A673 (cell line): ENCODE measurements around the gene CMPK1. TPM values are rescaled to one million over a fixed set of nuclear protein-coding genes. Genes with fewer than 3 reads are reported as not detected.

ENCODE experiments used
- BruUV-seq: library from RNA; stranded (reverse); fragments of 400-500 nt; replicated peaks from 2 replicates; lab custom pipeline; 2021; lab: Mats Ljungman, UMichigan
- CTCF ChIA-PET: fragments of 300-600 bp; sonication (Branson Sonifier 250); formaldehyde crosslinking; loops from one replicate; lab custom pipeline; 2022; ENCODE audit warnings: antibody characterized with exemption; lab: Charles Lee
- POLR2A ChIA-PET: fragments of 300-600 bp; sonication (Branson Sonifier 250); formaldehyde crosslinking; loops from one replicate; lab custom pipeline; 2022; ENCODE audit warnings: antibody characterized with exemption; ENCODE audit not compliant: low non-redundant PET; lab: Charles Lee
- DNase-seq: peaks from one replicate; pipeline ENCODE4 v3.0.0-alpha.2; 2015; ENCODE audit warnings: low spot score
- H3K27ac ChIP-seq: fragments of 200-600 bp; sonication (generic); 2 replicates; pipeline ENCODE4 v1.5.1; 2016; ENCODE audit warnings: mixed run types, low read depth, mild to moderate bottlenecking, mixed read lengths, antibody characterized with exemption, low read length; ENCODE audit not compliant: poor library complexity, severe bottlenecking
- H3K27me3 ChIP-seq: fragments of 200-600 bp; sonication (generic); replicated peaks from 2 replicates; pipeline ENCODE4 v1.6.1; 2017; ENCODE audit warnings: mixed run types, low read depth, mild to moderate bottlenecking, mixed read lengths, antibody characterized with exemption, low read length; ENCODE audit not compliant: insufficient read depth, poor library complexity
- H3K36me3 ChIP-seq: fragments of 200-600 bp; sonication (generic); 2 replicates; pipeline ENCODE4 v1.6.1; 2016; ENCODE audit warnings: mixed run types, mild to moderate bottlenecking, mixed read lengths, antibody characterized with exemption, low read length; ENCODE audit not compliant: insufficient read depth, poor library complexity, severe bottlenecking
- H3K4me1 ChIP-seq: fragments of 200-600 bp; sonication (generic); 2 replicates; pipeline ENCODE4 v1.6.1; 2017; ENCODE audit warnings: mixed run types, mild to moderate bottlenecking, mixed read lengths, antibody characterized with exemption, low read length; ENCODE audit not compliant: insufficient read depth, poor library complexity, severe bottlenecking
- H3K4me3 ChIP-seq: fragments of 200-600 bp; sonication (generic); 2 replicates; pipeline ENCODE4 v1.5.1; 2016; ENCODE audit warnings: low read depth, mixed run types, mild to moderate bottlenecking, mixed read lengths, low read length; ENCODE audit not compliant: poor library complexity, severe bottlenecking
- H3K9me3 ChIP-seq: fragments of 200-600 bp; sonication (generic); 2 replicates; pipeline ENCODE4 v1.6.1; 2016; ENCODE audit warnings: mixed run types, low read depth, mild to moderate bottlenecking, mixed read lengths, antibody characterized with exemption, low read length; ENCODE audit not compliant: poor library complexity, severe bottlenecking
- EZH2 ChIP-seq: fragments of 200-600 bp; sonication (generic); IDR thresholded peaks from 2 replicates; pipeline ENCODE4 v1.6.1; 2017; ENCODE audit warnings: borderline replicate concordance, low read depth, mild to moderate bottlenecking, mixed read lengths, antibody characterized with exemption, low read length; ENCODE audit not compliant: poor library complexity, severe bottlenecking
- intact Hi-C: fragments of 100-400 bp; cut with micrococcal nuclease; formaldehyde crosslinking; loops from one replicate; pipeline ENCODE4 v1.10.0; 2022; ENCODE audit not compliant: unreplicated experiment
- total RNA-seq: library from RNA; stranded (reverse); gene quantifications from 2 replicates; pipeline ENCODE4 v1.2.3, GENCODE V29; 2021
- TF ChIP-seq, protein P1 (sequence below): fragments of 300-800, 200-600 bp; sonication (generic); conservative IDR thresholded peaks from 2 replicates; pipeline ENCODE4 v1.5.1; 2017; ENCODE audit warnings: low read depth, mild to moderate bottlenecking, antibody characterized with exemption, low read length, moderate library complexity, mixed read lengths

CMPK1 gene
- total RNA-seq, 1 experiment from 2014 or later, result 69.4 TPM

GRCh38 chr1:47347735-47348134 is 14.1 kb downstream of the CMPK1 start:
- no peak for DNase-seq
- POLR2A ChIA-PET, result no interaction called here
- H3K27me3 ChIP-seq, result no peaks in the 10 kb centered on the region
- H3K4me3 ChIP-seq, result no peak overlapping the region
- intact Hi-C loops, result no loop called here
- no peaks in the 10 kb centered on the region for H3K4me1 ChIP-seq
- no TSS peak for BruUV-seq
- H3K9me3 ChIP-seq, result no peaks in the 10 kb centered on the region
- CTCF ChIA-PET, result no interaction called here
- no peak overlapping the region for H3K27ac ChIP-seq
- no peaks in the 10 kb centered on the region for H3K36me3 ChIP-seq
- TF ChIP-seq, protein P1, sequence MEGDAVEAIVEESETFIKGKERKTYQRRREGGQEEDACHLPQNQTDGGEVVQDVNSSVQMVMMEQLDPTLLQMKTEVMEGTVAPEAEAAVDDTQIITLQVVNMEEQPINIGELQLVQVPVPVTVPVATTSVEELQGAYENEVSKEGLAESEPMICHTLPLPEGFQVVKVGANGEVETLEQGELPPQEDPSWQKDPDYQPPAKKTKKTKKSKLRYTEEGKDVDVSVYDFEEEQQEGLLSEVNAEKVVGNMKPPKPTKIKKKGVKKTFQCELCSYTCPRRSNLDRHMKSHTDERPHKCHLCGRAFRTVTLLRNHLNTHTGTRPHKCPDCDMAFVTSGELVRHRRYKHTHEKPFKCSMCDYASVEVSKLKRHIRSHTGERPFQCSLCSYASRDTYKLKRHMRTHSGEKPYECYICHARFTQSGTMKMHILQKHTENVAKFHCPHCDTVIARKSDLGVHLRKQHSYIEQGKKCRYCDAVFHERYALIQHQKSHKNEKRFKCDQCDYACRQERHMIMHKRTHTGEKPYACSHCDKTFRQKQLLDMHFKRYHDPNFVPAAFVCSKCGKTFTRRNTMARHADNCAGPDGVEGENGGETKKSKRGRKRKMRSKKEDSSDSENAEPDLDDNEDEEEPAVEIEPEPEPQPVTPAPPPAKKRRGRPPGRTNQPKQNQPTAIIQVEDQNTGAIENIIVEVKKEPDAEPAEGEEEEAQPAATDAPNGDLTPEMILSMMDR, result no peak
- no peak for TF ChIP-seq EZH2

GRCh38 chr1:47348246-47348645 is 14.7 kb downstream of the CMPK1 start:
- Histone ChIP-seq H3K36me3 (no peaks in the 10 kb centered on the region), H3K27me3 (no peaks in the 10 kb centered on the region), H3K27ac (no peak overlapping the region), H3K4me1 (no peaks in the 10 kb centered on the region), H3K9me3 (no peaks in the 10 kb centered on the region), H3K4me3 (no peak overlapping the region)
- BruUV-seq, result no TSS peak
- CTCF ChIA-PET, result no interaction called here
- intact Hi-C loops, result no loop called here
- POLR2A ChIA-PET, result no interaction called here
- DNase-seq, result no peak
- TF ChIP-seq, protein P1, result no peak
- no peak for TF ChIP-seq EZH2

DNA sequence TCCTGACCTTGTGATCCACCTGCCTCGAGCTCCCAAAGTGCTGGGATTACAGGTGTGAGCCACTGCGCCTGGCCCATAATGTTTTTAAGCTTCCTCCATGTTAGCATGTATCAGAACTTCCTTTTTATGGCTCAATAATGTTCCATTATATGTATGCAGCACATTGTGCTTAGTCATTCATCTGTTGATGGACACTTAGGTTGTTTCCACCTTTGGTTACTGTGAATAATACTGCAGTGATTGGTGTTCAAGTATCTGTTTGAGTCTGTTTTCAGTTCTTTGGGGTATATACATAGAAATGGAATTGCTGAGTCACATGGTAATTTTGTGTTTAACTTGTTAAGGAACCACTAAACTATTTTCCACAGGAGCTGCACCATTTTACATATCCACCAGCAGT is 17.7 kb downstream of the CMPK1 start:
- Histone ChIP-seq H3K36me3 (no peaks in the 10 kb centered on the region), H3K9me3 (no peaks in the 10 kb centered on the region), H3K4me1 (no peaks in the 10 kb centered on the region), H3K27ac (no peak overlapping the region), H3K4me3 (no peak overlapping the region), H3K27me3 (no peaks in the 10 kb centered on the region)
- no TSS peak for BruUV-seq
- ChIA-PET POLR2A (no interaction called here), CTCF (no interaction called here)
- TF ChIP-seq, protein P1, result no peak
- no peak for TF ChIP-seq EZH2
- intact Hi-C loops, result no loop called here
- no peak for DNase-seq
